ENCODE measurements around the gene KDELR3.

KDELR3 gene

DNA sequence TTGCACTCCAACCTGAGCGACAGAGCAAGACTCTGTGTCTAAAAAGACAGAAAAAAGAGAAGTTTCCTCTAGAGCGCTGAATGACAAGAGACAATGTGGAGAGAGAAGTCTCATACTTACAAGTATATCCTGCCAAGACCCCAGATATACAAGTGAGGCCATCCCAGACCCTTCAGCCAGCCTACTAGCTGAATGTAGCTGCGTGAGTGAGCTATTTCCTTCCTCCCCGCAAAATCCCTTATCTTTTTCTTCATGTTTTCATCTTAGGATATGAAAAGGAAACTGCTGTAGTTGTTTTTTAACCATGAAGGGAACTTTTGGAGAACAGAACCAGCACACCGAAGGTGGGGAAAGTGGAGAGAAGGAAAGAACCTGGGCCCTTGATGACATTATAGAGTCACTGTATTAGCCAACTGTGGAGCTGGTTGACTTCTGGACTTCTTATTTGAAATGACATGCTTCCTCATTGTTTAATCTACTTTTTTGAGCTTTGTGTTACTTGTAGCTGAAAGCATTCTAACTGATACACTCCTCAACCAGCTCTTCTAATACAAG is 42.6 kb downstream of the KDELR3 start:
- H3K4me1 ChIP-seq (ENCODE audit: insufficient read depth, low read length) = peaks cover 7% of the 10 kb centered on the region
- no peaks in the 10 kb centered on the region for H3K27me3 ChIP-seq (ENCODE audit: control insufficient read depth in 1 of 2, insufficient read depth in 2 of 2, low read length in 2 of 2)
- H3K36me3 ChIP-seq (ENCODE audit: insufficient read depth, low read length) = no peaks in the 10 kb centered on the region
- H3K9ac ChIP-seq (ENCODE audit: low read length) = no peak overlapping the region
- no peaks in the 10 kb centered on the region for H3K9me3 ChIP-seq (ENCODE audit: low read length)
- no peak overlapping the region for H3K4me3 ChIP-seq (ENCODE audit: low read depth in 1 of 2, low read length in 2 of 2)
- no peak overlapping the region for H3K27ac ChIP-seq (ENCODE audit: low read depth, low read length)

DNA sequence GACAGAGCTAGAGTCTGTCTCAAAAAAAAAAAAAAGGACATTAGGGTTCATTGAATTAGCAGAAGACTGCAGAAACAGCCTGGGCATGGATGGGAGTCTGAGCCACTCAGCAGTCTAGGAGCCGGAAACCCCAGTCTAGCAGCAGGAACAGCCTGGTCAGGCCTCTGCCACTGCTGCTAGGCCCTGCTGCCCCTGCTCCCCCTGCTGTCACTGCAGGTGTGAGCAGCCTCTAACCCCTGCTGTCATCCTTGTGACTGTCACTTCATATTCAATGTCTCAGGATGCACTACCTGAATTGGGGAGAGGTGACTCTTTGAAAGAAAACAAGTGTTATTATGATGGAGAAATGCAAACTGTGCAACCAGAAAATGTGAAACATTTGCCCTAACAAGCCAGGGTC is 45.2 kb downstream of the KDELR3 start:
- H3K27ac ChIP-seq (ENCODE audit: low read depth, low read length) = no peak overlapping the region
- H3K9ac ChIP-seq (ENCODE audit: low read length) = no peak overlapping the region
- no peak overlapping the region for H3K4me3 ChIP-seq (ENCODE audit: low read depth in 1 of 2, low read length in 2 of 2)
- H3K36me3 ChIP-seq (ENCODE audit: insufficient read depth, low read length) = no peaks in the 10 kb centered on the region
- H3K9me3 ChIP-seq (ENCODE audit: low read length) = no peaks in the 10 kb centered on the region
- no peaks in the 10 kb centered on the region for H3K4me1 ChIP-seq (ENCODE audit: insufficient read depth, low read length)
- no peaks in the 10 kb centered on the region for H3K27me3 ChIP-seq (ENCODE audit: control insufficient read depth in 1 of 2, insufficient read depth in 2 of 2, low read length in 2 of 2)

DNA sequence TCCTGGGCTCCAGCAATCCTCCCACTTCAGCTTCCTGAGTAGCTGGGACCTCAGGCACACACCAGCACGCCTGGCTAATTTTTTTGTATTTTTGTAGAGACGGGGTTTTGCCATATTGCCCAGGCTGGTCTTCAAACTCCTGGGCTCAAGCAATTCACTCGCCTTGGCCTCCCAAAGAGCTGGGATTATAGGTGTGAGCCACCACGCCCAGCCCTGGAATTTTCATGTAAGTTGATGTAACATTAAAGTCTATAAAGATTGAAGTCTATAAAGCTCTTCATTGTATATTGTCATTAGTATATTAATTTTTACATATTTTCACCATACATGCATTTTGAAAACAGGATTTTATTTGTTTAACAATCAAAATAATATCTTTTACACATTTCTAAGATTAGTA is 50.7 kb downstream of the KDELR3 start:
- Histone ChIP-seq H3K9me3 (ENCODE audit: low read length) (no peaks in the 10 kb centered on the region), H3K36me3 (ENCODE audit: insufficient read depth, low read length) (no peaks in the 10 kb centered on the region), H3K4me1 (ENCODE audit: insufficient read depth, low read length) (no peaks in the 10 kb centered on the region), H3K9ac (ENCODE audit: low read length) (no peak overlapping the region), H3K27ac (ENCODE audit: low read depth, low read length) (no peak overlapping the region), H3K27me3 (ENCODE audit: control insufficient read depth in 1 of 2, insufficient read depth in 2 of 2, low read length in 2 of 2) (no peaks in the 10 kb centered on the region), H3K4me3 (ENCODE audit: low read depth in 1 of 2, low read length in 2 of 2) (no peak overlapping the region)

DNA sequence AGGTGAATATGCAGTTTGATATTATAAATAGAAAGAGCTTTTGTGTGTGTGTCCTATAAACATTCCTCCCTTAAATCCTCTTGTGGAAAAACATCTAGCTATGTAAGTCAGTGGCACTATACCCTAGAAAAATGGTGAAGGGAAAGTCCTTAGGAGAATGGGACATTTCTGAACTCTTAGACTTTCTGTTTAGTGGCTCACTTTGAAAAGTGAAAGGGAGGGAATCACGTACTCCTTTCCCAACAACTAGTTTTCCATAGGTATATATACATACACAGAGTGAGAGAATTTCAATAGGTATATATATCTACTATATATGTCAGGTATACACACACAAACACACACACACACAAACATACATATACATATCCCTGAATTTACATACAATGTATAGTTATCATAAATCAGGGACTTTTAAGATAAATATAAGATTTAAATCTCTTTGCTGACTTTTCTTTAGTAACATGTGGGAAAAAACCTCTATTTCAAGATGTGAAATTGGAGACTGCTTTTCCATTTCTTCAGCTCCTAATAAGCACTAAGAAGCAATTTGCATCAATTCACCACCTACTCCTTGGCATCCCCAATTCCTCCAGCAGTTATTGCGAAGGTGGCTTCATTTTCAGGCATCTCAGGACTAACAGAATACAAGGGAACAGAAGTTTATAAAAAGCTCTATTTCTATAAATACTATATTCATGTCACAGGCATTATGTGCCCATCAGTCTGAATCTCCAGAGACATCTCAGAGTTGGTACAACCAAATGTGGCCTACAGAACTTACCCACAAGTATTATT is 51.8 kb downstream of the KDELR3 start:
- H3K36me3 ChIP-seq (ENCODE audit: insufficient read depth, low read length) = no peaks in the 10 kb centered on the region
- H3K4me1 ChIP-seq (ENCODE audit: insufficient read depth, low read length) = no peaks in the 10 kb centered on the region
- no peak overlapping the region for H3K9ac ChIP-seq (ENCODE audit: low read length)
- no peaks in the 10 kb centered on the region for H3K9me3 ChIP-seq (ENCODE audit: low read length)
- no peaks in the 10 kb centered on the region for H3K27me3 ChIP-seq (ENCODE audit: control insufficient read depth in 1 of 2, insufficient read depth in 2 of 2, low read length in 2 of 2)
- no peak overlapping the region for H3K27ac ChIP-seq (ENCODE audit: low read depth, low read length)
- H3K4me3 ChIP-seq (ENCODE audit: low read depth in 1 of 2, low read length in 2 of 2) = no peak overlapping the region

DNA sequence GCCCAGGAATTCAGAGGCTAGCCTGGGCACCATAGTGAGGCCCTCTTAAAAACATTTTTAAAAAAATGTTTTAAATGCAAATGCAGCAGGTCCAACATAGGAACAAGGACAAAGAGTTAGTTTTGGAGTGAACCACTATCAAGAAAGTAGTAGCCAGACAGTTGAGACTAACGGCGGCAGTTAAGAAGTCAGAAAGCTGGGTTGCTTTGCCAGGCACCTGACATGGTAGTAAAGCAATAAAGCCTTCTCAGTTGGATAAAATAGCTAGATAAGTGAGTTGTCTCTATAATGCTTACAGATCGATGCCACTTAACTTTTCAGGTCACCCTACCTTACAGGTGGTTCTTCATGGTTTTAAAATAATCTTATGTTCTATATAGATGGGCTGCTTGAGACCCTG is 55.1 kb downstream of the KDELR3 start:
- H3K9me3 ChIP-seq (ENCODE audit: low read length) = no peaks in the 10 kb centered on the region
- H3K4me3 ChIP-seq (ENCODE audit: low read depth in 1 of 2, low read length in 2 of 2) = no peak overlapping the region
- H3K4me1 ChIP-seq (ENCODE audit: insufficient read depth, low read length) = no peaks in the 10 kb centered on the region
- H3K36me3 ChIP-seq (ENCODE audit: insufficient read depth, low read length) = no peaks in the 10 kb centered on the region
- H3K9ac ChIP-seq (ENCODE audit: low read length) = no peak overlapping the region
- H3K27ac ChIP-seq (ENCODE audit: low read depth, low read length) = no peak overlapping the region
- no peaks in the 10 kb centered on the region for H3K27me3 ChIP-seq (ENCODE audit: control insufficient read depth in 1 of 2, insufficient read depth in 2 of 2, low read length in 2 of 2)

DNA sequence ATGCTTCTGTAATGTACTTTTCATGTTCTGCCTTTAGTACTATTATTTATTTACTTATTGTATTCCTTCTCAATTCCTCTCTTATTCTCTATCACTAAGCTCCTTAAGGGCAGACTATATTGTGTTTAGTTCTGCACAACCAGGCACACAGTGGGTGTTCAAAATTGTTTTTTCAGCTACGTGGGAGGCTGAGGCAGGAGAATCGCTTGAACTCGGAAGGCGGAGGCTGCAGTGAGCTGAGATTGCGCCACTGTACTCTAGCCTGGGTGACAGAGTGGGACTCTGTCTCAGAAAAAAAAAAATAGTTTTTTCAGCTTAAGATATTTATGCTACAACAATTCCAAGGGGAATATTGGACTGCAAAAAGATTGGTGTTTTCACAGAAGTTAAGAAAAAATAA is 55.6 kb downstream of the KDELR3 start:
- Histone ChIP-seq H3K9me3 (ENCODE audit: low read length) (no peaks in the 10 kb centered on the region), H3K36me3 (ENCODE audit: insufficient read depth, low read length) (no peaks in the 10 kb centered on the region), H3K9ac (ENCODE audit: low read length) (no peak overlapping the region), H3K27me3 (ENCODE audit: control insufficient read depth in 1 of 2, insufficient read depth in 2 of 2, low read length in 2 of 2) (no peaks in the 10 kb centered on the region), H3K4me1 (ENCODE audit: insufficient read depth, low read length) (no peaks in the 10 kb centered on the region), H3K27ac (ENCODE audit: low read depth, low read length) (no peak overlapping the region), H3K4me3 (ENCODE audit: low read depth in 1 of 2, low read length in 2 of 2) (no peak overlapping the region)

DNA sequence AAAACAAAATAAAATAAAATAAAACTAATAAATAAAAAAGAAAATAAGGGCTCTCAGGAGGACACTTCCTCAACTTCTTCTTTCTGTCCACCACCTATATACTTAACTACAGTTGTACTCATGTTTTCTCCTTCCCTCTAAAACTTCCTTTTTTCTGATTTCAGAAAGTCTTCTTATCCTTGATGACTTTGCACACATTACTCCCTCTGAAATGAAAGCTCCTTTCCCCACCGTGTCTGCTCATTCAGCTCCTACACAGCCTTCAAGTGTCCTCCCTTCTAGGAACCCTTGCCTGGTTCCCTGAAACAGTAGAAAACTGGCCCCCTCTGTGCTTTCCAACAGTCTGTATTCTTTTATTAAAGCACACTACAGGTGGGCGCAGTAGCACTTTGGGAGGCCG is 56.5 kb downstream of the KDELR3 start:
- Histone ChIP-seq H3K27ac (ENCODE audit: low read depth, low read length) (no peak overlapping the region), H3K27me3 (ENCODE audit: control insufficient read depth in 1 of 2, insufficient read depth in 2 of 2, low read length in 2 of 2) (no peaks in the 10 kb centered on the region), H3K36me3 (ENCODE audit: insufficient read depth, low read length) (no peaks in the 10 kb centered on the region), H3K9ac (ENCODE audit: low read length) (no peak overlapping the region), H3K9me3 (ENCODE audit: low read length) (no peaks in the 10 kb centered on the region), H3K4me3 (ENCODE audit: low read depth in 1 of 2, low read length in 2 of 2) (no peak overlapping the region), H3K4me1 (ENCODE audit: insufficient read depth, low read length) (no peaks in the 10 kb centered on the region)

DNA sequence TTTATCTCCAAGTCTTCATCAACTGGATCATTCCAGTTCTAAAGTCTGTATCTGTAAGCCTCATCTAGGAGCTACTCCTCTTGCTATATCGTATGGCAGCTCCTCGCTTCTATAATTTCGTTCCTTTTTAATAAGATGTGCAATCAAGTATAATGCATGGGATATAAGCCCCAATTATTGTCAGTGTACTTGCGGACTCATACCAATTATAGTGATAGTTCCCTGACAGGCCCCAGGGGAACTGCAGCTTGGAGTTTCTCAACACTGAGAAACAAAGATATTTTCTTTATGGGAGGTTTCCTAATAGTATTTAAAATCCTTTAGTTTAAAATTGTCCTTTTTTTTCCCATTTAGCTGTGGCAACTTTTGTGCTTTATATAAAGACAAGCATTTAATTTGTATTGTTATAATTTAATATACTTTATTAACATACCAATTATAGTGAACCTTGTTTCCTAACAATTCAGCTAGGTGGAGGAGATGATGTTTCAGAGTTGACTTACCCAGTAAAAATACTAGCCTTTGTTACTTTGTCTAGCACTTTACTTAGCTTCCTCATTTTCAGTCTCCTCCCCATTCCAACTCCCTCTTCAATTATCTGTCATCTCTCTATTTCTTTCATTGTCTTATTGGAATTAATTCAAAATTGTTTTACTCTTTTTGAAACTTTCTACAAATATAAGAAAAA is 63.5 kb downstream of the KDELR3 start:
- Histone ChIP-seq H3K4me1 (ENCODE audit: insufficient read depth, low read length) (no peaks in the 10 kb centered on the region), H3K9ac (ENCODE audit: low read length) (no peak overlapping the region), H3K27me3 (ENCODE audit: control insufficient read depth in 1 of 2, insufficient read depth in 2 of 2, low read length in 2 of 2) (no peaks in the 10 kb centered on the region), H3K4me3 (ENCODE audit: low read depth in 1 of 2, low read length in 2 of 2) (no peak overlapping the region), H3K9me3 (ENCODE audit: low read length) (no peaks in the 10 kb centered on the region), H3K27ac (ENCODE audit: low read depth, low read length) (no peak overlapping the region), H3K36me3 (ENCODE audit: insufficient read depth, low read length) (no peaks in the 10 kb centered on the region)

Data from muscle layer of colon (tissue), 2 donors.